Adrenal gland (tissue), 12 donors: Measurements from ENCODE around the gene TFDP2. TPM values are rescaled to one million over a fixed set of nuclear protein-coding genes. Genes with fewer than 3 reads are reported as not detected.

Source experiments
- DNase-seq, 7 donors: peaks; one replicate each; pipeline ENCODE4 v3.0.0-alpha.2; 2019 to 2020
- H3K27ac ChIP-seq, 5 donors: fragments of 200-600 bp; sonication (generic) in 4 of 5; 1 replicate in 3 of 5; 2 replicates in 2 of 5; pipeline versions ENCODE4 v1.5.1 to v1.8.0; 2016 to 2020; ENCODE audit warnings: mild to moderate bottlenecking in 1 of 5
- H3K27me3 ChIP-seq: fragments of 200-600 bp; 2 replicates; pipeline ENCODE4 v1.8.0; 2021
- H3K36me3 ChIP-seq, 2 donors: fragments of 200-600 bp; replicated peaks in 1 of 2; 1 replicate in 1 of 2; 2 replicates in 1 of 2; pipeline versions ENCODE4 v1.5.1 to v1.8.0; 2018 to 2022
- H3K4me1 ChIP-seq, 2 donors: fragments of 200-600 bp; replicated peaks in 1 of 2; 1 replicate in 1 of 2; 2 replicates in 1 of 2; pipeline versions ENCODE4 v1.5.1 to v1.8.0; 2018 to 2021
- H3K4me3 ChIP-seq, 4 donors: fragments of 200-600 bp; sonication (generic) in 3 of 4; one replicate each; pipeline ENCODE4 v1.5.1; 2016 to 2018
- H3K9me3 ChIP-seq, 3 donors: fragments of 200-600 bp; sonication (generic) in 1 of 3; replicated peaks in 1 of 3; 1 replicate in 2 of 3; 2 replicates in 1 of 3; pipeline versions ENCODE4 v1.5.1 to v1.8.0; 2016 to 2021
- POLR2A ChIP-seq, 2 donors: fragments of 450-650 bp; IDR thresholded peaks; one replicate each; pipeline ENCODE4 v1.6.1; 2017; ENCODE audit warnings: antibody characterized with exemption in 2 of 2, mild to moderate bottlenecking in 2 of 2, moderate library complexity in 1 of 2
- WGBS, 4 donors: extraction: QIAGEN DNeasy Blood & Tissue Kit in 2 of 4; methylation state at CpG; one replicate each; pipeline versions ENCODE4 v1.1.5 to v1.1.7; 2013 to 2017; 5-methylcytosine and 5-hydroxymethylcytosine counted together
- intact Hi-C, 2 donors: fragments of 100-400 bp; cut with DNase I; formaldehyde crosslinking; loops; one replicate each; pipeline versions ENCODE4 v1.14.1 to v1.15.0; 2022 to 2023
- polyA plus RNA-seq, 3 donors: library from polyadenylated mRNA; stranded (reverse); fragments of 200-250 nt in 2 of 3; fragments of 350-450 nt in 1 of 3; fragmentation: Illumina TruSeq in 1 of 3; extraction: RNeasy Lipid Tissue Mini Kit (QIAGEN cat#74804) in 1 of 3; gene quantifications; one replicate each; pipeline ENCODE4 v1.2.3, GENCODE V29; 2013 to 2014
- total RNA-seq, 9 donors: library from RNA; depleted of rRNA in 4 of 9; stranded (reverse); fragments of >200 nt in 4 of 9; fragments of 120-200 nt in 1 of 9; fragmentation: NEBNext Ultra II Directional in 1 of 9; extraction: Animal tissue kit (Norgen Biotek cat#: 25700) in 1 of 9; gene quantifications; one replicate each; pipeline versions ENCODE4 v1.1.0 to v1.2.4, GENCODE V29; 2013 to 2023
- TF ChIP-seq, protein P1 (sequence below), 6 experiments: fragments of 450-650 bp in 4 of 6; fragments of 200-600 bp in 2 of 6; sonication (generic) in 1 of 6; IDR thresholded peaks; 1 replicate in 5 of 6; 2 replicates in 1 of 6; pipeline versions ENCODE4 v1.5.1 to v1.8.0; 2016 to 2021; ENCODE audit warnings: antibody characterized with exemption in 6 of 6, mild to moderate bottlenecking in 2 of 6, moderate library complexity in 1 of 6
- donor health status: healthy with polysubstance abuse.
- donor health status: Bipolar disorder and iron deficiency.
- donor health status: DM: yes; HTN: yes; CAD: no.
- donor health status: DM: no; HTN: no; CAD: no.
- donor health status: DM: no; HTN: no; CAD: no.
- donor health status: DM: yes; HTN: yes; CAD: no.

Gene TFDP2
- total and polyA plus RNA-seq, 12 donors = 11.8 to 165 (median 62.0) TPM

DNA sequence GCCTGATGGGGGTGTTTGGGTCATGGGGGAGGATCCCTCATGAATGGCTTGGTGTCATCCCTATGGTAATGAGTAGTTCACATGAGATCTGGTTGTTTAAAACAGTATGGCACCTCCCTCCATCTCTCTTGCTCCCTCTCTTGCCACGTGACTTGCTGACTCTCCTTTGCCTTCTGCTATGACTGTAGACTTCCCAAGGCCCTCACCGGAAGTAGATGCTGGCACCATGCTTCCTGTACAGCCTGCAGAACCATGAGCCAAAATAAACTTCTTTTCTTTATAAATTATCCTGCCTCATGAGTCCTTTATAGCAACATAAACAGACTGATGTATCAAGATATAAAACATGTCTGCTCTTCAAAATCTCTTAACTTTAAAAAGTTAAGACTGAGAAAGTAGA is 96.1 kb downstream of the TFDP2 start:
- Histone ChIP-seq H3K4me3 (no peak overlapping the region), H3K27ac (no peak overlapping the region), H3K4me1 (no peaks in the 10 kb centered on the region), H3K9me3 (peaks cover 0 to 4% (median 0%) of the 10 kb centered on the region in 3 donors), H3K27me3 (no peaks in the 10 kb centered on the region), H3K36me3 (no peaks in the 10 kb centered on the region)
- 50 to 74% (median 60%) methylated on average over 2 of the region's 2 CpGs for WGBS, 4 donors
- intact Hi-C loops = no loop called here
- DNase-seq = no peak
- TF ChIP-seq, protein P1, sequence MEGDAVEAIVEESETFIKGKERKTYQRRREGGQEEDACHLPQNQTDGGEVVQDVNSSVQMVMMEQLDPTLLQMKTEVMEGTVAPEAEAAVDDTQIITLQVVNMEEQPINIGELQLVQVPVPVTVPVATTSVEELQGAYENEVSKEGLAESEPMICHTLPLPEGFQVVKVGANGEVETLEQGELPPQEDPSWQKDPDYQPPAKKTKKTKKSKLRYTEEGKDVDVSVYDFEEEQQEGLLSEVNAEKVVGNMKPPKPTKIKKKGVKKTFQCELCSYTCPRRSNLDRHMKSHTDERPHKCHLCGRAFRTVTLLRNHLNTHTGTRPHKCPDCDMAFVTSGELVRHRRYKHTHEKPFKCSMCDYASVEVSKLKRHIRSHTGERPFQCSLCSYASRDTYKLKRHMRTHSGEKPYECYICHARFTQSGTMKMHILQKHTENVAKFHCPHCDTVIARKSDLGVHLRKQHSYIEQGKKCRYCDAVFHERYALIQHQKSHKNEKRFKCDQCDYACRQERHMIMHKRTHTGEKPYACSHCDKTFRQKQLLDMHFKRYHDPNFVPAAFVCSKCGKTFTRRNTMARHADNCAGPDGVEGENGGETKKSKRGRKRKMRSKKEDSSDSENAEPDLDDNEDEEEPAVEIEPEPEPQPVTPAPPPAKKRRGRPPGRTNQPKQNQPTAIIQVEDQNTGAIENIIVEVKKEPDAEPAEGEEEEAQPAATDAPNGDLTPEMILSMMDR (IDR thresholded peaks at IDR 0.05) = no peak
- no peak for TF ChIP-seq POLR2A (IDR thresholded peaks at IDR 0.05)

DNA sequence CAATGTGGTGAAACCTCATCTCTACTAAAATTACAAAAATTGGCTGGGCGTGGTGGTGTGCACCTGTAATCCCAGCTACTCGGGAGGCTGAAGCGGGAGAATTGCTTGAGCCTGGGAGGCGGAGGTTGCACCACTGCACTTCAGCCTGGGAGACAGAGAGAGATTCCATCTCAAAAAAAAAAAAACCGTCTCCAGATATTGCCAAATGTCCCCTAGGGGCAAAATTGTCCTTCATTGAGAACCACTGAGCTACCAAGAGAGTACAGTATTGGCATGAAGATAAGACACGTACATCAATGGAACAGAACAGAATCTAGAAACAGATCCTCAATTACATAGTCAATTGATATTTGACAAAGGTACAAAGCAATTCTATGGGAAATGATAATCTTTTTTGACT is 98.0 kb downstream of the TFDP2 start:
- no peak for DNase-seq
- no peaks in the 10 kb centered on the region for H3K36me3 ChIP-seq
- 97 to 98% (median 98%) methylated on average over 6 of the region's 6 CpGs for WGBS, 4 donors
- TF ChIP-seq, protein P1 (IDR thresholded peaks at IDR 0.05) = no peak
- no peak for TF ChIP-seq POLR2A (IDR thresholded peaks at IDR 0.05)
- H3K4me1 ChIP-seq = no peaks in the 10 kb centered on the region
- H3K27ac ChIP-seq = no peak overlapping the region
- no peaks in the 10 kb centered on the region for H3K27me3 ChIP-seq
- peaks cover 0 to 4% (median 0%) of the 10 kb centered on the region in 3 donors for H3K9me3 ChIP-seq
- intact Hi-C loops = no loop called here
- no peak overlapping the region for H3K4me3 ChIP-seq

DNA sequence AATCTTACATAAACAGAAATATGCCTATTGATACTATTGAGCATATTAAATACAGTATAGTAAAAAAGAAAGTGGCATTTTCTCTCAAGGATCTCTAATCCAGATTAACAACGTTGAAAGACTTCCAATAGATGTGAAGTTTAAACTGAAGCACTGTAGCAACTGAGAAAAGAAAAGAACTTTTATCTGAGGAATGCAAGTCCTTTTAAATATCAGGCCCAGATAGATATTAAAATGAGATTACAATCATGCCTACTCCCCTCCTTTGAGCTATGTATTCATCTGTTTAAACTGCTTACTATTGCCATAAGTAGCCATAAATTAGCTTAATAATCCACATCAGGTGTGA is 102.3 kb downstream of the TFDP2 start:
- intact Hi-C loops = no loop called here
- Histone ChIP-seq H3K36me3 (no peaks in the 10 kb centered on the region), H3K4me3 (no peak overlapping the region), H3K4me1 (no peaks in the 10 kb centered on the region), H3K27me3 (no peaks in the 10 kb centered on the region), H3K9me3 (no peaks in the 10 kb centered on the region), H3K27ac (no peak overlapping the region)
- 61 to 68% (median 65%) methylated on average over 1 of the region's 1 CpG for WGBS, 4 donors
- TF ChIP-seq, protein P1 (IDR thresholded peaks at IDR 0.05) = no peak
- TF ChIP-seq POLR2A (IDR thresholded peaks at IDR 0.05) = no peak
- no peak for DNase-seq

GRCh38 chr3:142046320-142047020 is 102.9 kb downstream of the TFDP2 start:
- H3K4me3 ChIP-seq = no peak overlapping the region
- TF ChIP-seq POLR2A (IDR thresholded peaks at IDR 0.05) = no peak
- TF ChIP-seq, protein P1 (IDR thresholded peaks at IDR 0.05) = peak in 1 of 6 experiments; percentile 13
- H3K27ac ChIP-seq = no peak overlapping the region
- H3K4me1 ChIP-seq = no peaks in the 10 kb centered on the region
- H3K36me3 ChIP-seq = no peaks in the 10 kb centered on the region
- no peaks in the 10 kb centered on the region for H3K27me3 ChIP-seq
- 75 to 76% (median 76%) methylated on average over 6 of the region's 6 CpGs for WGBS, 4 donors
- no peaks in the 10 kb centered on the region for H3K9me3 ChIP-seq
- DNase-seq = peak in 1 of 7 donors; percentile 17
- intact Hi-C loops = no loop called here
